Endothelial cell of umbilical vein (primary cell): ENCODE measurements around the gene KASH5. TPM values are rescaled to one million over a fixed set of nuclear protein-coding genes. Genes with fewer than 3 reads are reported as not detected.

ENCODE experiments used
- BruUV-seq: library from RNA; stranded (reverse); fragments of 400-500 nt; replicated peaks from 2 replicates; lab custom pipeline; 2021; lab: Mats Ljungman, UMichigan
- CTCF ChIA-PET: fragments of 300-600, 350-600 bp; sonication (Branson Sonifier 250); formaldehyde crosslinking; loops from one replicate; lab custom pipeline; 2021; ENCODE audit warnings: antibody characterized with exemption, inconsistent platforms; lab: Charles Lee
- POLR2A ChIA-PET: fragments of 300-600, 350-600 bp; sonication (Branson Sonifier 250); formaldehyde crosslinking; loops from one replicate; lab custom pipeline; 2021; ENCODE audit warnings: antibody characterized with exemption, inconsistent platforms; lab: Charles Lee
- DNase-seq: peaks from one replicate; pipeline ENCODE4 v3.0.0-alpha.2; 2011; ENCODE audit warnings: low read depth, low spot score
- FAIRE-seq: peaks from 2 replicates; lab custom pipeline; 2011; peaks lifted over from hg19 to GRCh38; lab: Jason Lieb, UNC
- H2AFZ ChIP-seq: 2 replicates; pipeline ENCODE4 v1.6.0; 2012; ENCODE audit warnings: low read depth, low read length, control low read depth, inconsistent platforms
- H3K27ac ChIP-seq: 2 replicates; pipeline ENCODE4 v1.5.1; 2011; ENCODE audit warnings: low read depth, mild to moderate bottlenecking, control low read depth, low read length, moderate library complexity; ENCODE audit not compliant: insufficient read depth
- H3K27me3 ChIP-seq, 2 experiments: 2 replicates each; pipeline versions ENCODE4 v1.6.0 to v1.6.1; 2011; ENCODE audit warnings: low read length in 2 of 2, mixed read lengths in 1 of 2; ENCODE audit not compliant: control insufficient read depth in 2 of 2, insufficient read depth in 2 of 2
- H3K36me3 ChIP-seq, 2 experiments: 2 replicates in 1 of 2; 3 replicates in 1 of 2; pipeline ENCODE4 v1.5.1; 2011; ENCODE audit warnings: low read length in 2 of 2, mild to moderate bottlenecking in 1 of 2, moderate library complexity in 1 of 2; ENCODE audit not compliant: control insufficient read depth in 2 of 2, insufficient read depth in 2 of 2; ENCODE audit errors: extremely low read depth in 1 of 2
- H3K4me1 ChIP-seq: 3 replicates; pipeline ENCODE4 v1.5.1; 2011; ENCODE audit warnings: mild to moderate bottlenecking, low read length; ENCODE audit not compliant: control insufficient read depth, insufficient read depth; ENCODE audit errors: extremely low read depth
- H3K4me2 ChIP-seq: 2 replicates; pipeline ENCODE4 v1.6.1; 2011; ENCODE audit warnings: low read length, control low read depth, mixed read lengths; ENCODE audit not compliant: insufficient read depth
- H3K4me3 ChIP-seq, 3 experiments: fragments of 200-600 bp in 1 of 3; sonication (generic), shearing (Covaris generic) in 1 of 3; replicated peaks in 1 of 3; 2 replicates each; pipeline ENCODE4 v1.5.1; 2011 to 2016; ENCODE audit warnings: control low read depth in 3 of 3, low read length in 3 of 3, mild to moderate bottlenecking in 2 of 3, inconsistent platforms in 1 of 3, low read depth in 1 of 3, moderate library complexity in 1 of 3; ENCODE audit not compliant: insufficient read depth in 1 of 3
- H3K79me2 ChIP-seq: 2 replicates; pipeline ENCODE4 v1.6.0; 2012; ENCODE audit warnings: low read length, inconsistent platforms; ENCODE audit not compliant: control insufficient read depth, insufficient read depth
- H3K9ac ChIP-seq: replicated peaks from 2 replicates; pipeline ENCODE3; 2011; ENCODE audit warnings: low read length, control low read depth; ENCODE audit not compliant: insufficient read depth; ENCODE audit errors: extremely low read depth
- H3K9me1 ChIP-seq: replicated peaks from 3 replicates; pipeline ENCODE4 v1.6.0; 2011; ENCODE audit warnings: mild to moderate bottlenecking, low read length; ENCODE audit not compliant: control insufficient read depth, insufficient read depth; ENCODE audit errors: extremely low read depth
- H3K9me3 ChIP-seq: replicated peaks from 2 replicates; pipeline ENCODE4 v1.5.1; 2012; ENCODE audit warnings: low read length, inconsistent platforms; ENCODE audit not compliant: control insufficient read depth, insufficient read depth
- H4K20me1 ChIP-seq: replicated peaks from 2 replicates; pipeline ENCODE3; 2011; ENCODE audit warnings: mild to moderate bottlenecking, low read length; ENCODE audit not compliant: control insufficient read depth, insufficient read depth; ENCODE audit errors: extremely low read depth
- EZH2 ChIP-seq: IDR thresholded peaks from 2 replicates; pipeline ENCODE4 v1.6.1; 2012; ENCODE audit warnings: borderline replicate concordance, low read depth, mild to moderate bottlenecking, moderate library complexity, low read length, inconsistent platforms; ENCODE audit not compliant: severe bottlenecking
- FOS ChIP-seq: IDR thresholded peaks from 2 replicates; pipeline ENCODE4 v1.6.1; 2011; ENCODE audit warnings: mild to moderate bottlenecking, low read length, moderate library complexity, borderline replicate concordance; ENCODE audit not compliant: insufficient read depth
- GATA2 ChIP-seq: IDR thresholded peaks from 2 replicates; pipeline ENCODE4 v1.7.0; 2011; ENCODE audit warnings: low read depth, mild to moderate bottlenecking, moderate library complexity, mixed read lengths, low read length; ENCODE audit not compliant: insufficient read length, insufficient read depth
- JUN ChIP-seq: IDR thresholded peaks from 2 replicates; pipeline ENCODE4 v1.6.1; 2011; ENCODE audit warnings: borderline replicate concordance, low read depth; ENCODE audit not compliant: insufficient read length, insufficient read depth
- MYC ChIP-seq: IDR thresholded peaks from one replicate; pipeline ENCODE4 v1.6.1; 2011; ENCODE audit warnings: mild to moderate bottlenecking, low read depth, low read length
- POLR2A ChIP-seq: IDR thresholded peaks from 2 replicates; pipeline ENCODE4 v1.6.1; 2012; ENCODE audit warnings: low read depth, mild to moderate bottlenecking, control low read depth, low read length
- POLR2AphosphoS5 ChIP-seq: IDR thresholded peaks from 2 replicates; pipeline ENCODE4 v1.6.1; 2012; ENCODE audit warnings: low read depth, mild to moderate bottlenecking, control low read depth, low read length, moderate library complexity; ENCODE audit not compliant: insufficient read depth
- dilution Hi-C: fragments of 300-500 bp; cut with MboI; formaldehyde crosslinking; loops from one replicate; pipeline ENCODE4 v1.15.0; 2019; ENCODE audit warnings: low sequenced_read_pairs; ENCODE audit not compliant: extremely low pct_ligation_motif_present
- intact Hi-C: fragments of 100-400 bp; cut with micrococcal nuclease; formaldehyde crosslinking; loops from one replicate; pipeline ENCODE4 v1.10.0; 2022
- polyA plus RNA-seq, 4 experiments: library from polyadenylated mRNA; depleted of rRNA in 3 of 4; stranded (reverse) in 3 of 4; unstranded in 1 of 4; fragments of >200 nt; gene quantifications; 2 replicates each; pipeline versions ENCODE4 v1.2.1 to v1.2.3, GENCODE V29; 2011 to 2012; ENCODE audit warnings: missing spikeins in 1 of 4
- total RNA-seq: library from RNA; stranded (reverse); gene quantifications from 2 replicates; pipeline ENCODE4 v1.2.3, GENCODE V29; 2021
- TF ChIP-seq, protein P1 (sequence below): IDR thresholded peaks from 2 replicates; pipeline ENCODE4 v1.6.1; 2011; ENCODE audit not compliant: insufficient read depth, insufficient read length
- TF ChIP-seq, protein P2 (sequence below), 2 donors: IDR thresholded peaks; 1 replicate in 1 of 2; 2 replicates in 1 of 2; pipeline ENCODE4 v1.5.1; 2011; ENCODE audit warnings: low read length in 2 of 2, mild to moderate bottlenecking in 2 of 2, moderate library complexity in 2 of 2, control low read depth in 1 of 2, inconsistent platforms in 1 of 2, low read depth in 1 of 2; ENCODE audit not compliant: insufficient read depth in 1 of 2; ENCODE audit errors: extremely low read depth in 1 of 2

Gene KASH5
- total and polyA plus RNA-seq, 2 donors (not counting 3 experiments of a cell fraction or from before 2014, with no cell fraction given), result 0.03 TPM; not detected in 1

DNA sequence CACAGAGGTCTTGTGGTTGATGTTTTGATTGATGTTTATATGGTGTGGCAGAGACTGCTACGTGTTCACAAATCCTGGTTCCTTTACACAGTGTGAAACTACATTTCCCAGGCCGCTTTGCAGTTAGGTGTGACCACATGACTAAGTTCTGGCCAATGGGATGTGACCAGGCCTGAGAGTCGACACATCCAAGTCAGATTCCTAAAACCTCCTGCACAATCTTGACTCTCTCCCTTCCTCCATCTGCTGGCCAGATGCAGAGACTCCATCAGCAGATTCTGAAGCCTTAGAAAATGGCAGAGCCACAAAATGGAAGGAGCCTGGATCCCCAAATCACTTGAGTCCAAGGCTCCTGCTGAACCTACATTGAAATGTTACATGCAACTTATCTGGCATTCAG is 40.2 kb upstream of the KASH5 start:
- CTCF ChIA-PET, result no interaction called here
- Histone ChIP-seq H3K4me3 (no peak overlapping the region), H3K36me3 (peaks cover 36 to 66% of the 10 kb centered on the region in 2 experiments), H3K9me3 (no peaks in the 10 kb centered on the region), H3K4me2 (no peak overlapping the region), H3K79me2 (no peaks in the 10 kb centered on the region), H4K20me1 (no peaks in the 10 kb centered on the region), H3K9me1 (no peaks in the 10 kb centered on the region), H3K9ac (no peak overlapping the region), H3K4me1 (no peaks in the 10 kb centered on the region), H3K27me3 (no peaks in the 10 kb centered on the region), H2AFZ (no peak overlapping the region), H3K27ac (no peak overlapping the region)
- DNase-seq (peak; percentile 43), FAIRE-seq (peak; percentile 73)
- no peak for TF ChIP-seq JUN
- TF ChIP-seq POLR2AphosphoS5, result no peak
- no peak for TF ChIP-seq POLR2A
- no peak for TF ChIP-seq GATA2
- TF ChIP-seq EZH2, result no peak
- TF ChIP-seq, protein P1, sequence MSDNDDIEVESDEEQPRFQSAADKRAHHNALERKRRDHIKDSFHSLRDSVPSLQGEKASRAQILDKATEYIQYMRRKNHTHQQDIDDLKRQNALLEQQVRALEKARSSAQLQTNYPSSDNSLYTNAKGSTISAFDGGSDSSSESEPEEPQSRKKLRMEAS, result no peak
- TF ChIP-seq, protein P2, sequence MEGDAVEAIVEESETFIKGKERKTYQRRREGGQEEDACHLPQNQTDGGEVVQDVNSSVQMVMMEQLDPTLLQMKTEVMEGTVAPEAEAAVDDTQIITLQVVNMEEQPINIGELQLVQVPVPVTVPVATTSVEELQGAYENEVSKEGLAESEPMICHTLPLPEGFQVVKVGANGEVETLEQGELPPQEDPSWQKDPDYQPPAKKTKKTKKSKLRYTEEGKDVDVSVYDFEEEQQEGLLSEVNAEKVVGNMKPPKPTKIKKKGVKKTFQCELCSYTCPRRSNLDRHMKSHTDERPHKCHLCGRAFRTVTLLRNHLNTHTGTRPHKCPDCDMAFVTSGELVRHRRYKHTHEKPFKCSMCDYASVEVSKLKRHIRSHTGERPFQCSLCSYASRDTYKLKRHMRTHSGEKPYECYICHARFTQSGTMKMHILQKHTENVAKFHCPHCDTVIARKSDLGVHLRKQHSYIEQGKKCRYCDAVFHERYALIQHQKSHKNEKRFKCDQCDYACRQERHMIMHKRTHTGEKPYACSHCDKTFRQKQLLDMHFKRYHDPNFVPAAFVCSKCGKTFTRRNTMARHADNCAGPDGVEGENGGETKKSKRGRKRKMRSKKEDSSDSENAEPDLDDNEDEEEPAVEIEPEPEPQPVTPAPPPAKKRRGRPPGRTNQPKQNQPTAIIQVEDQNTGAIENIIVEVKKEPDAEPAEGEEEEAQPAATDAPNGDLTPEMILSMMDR (IDR thresholded peaks at IDR 0.05; ENCODE audit: extremely low read depth in 1 of 2, insufficient read depth in 1 of 2, low read depth in 1 of 2, low read length in 2 of 2), result no peak
- no peak for TF ChIP-seq MYC
- TF ChIP-seq FOS, result no peak
- intact Hi-C loops (no loop called here), dilution Hi-C loops (no loop called here)
- no TSS peak for BruUV-seq
- POLR2A ChIA-PET, result no interaction called here
